GM10266 (cell line): ENCODE data around the gene ODF2.
"Not testable (repeated sequence)": the region's sequence is repeated elsewhere in the genome, so short reads cannot be mapped to it uniquely, and the experiment has no call there.

ENCODE experiments used
- DNase-seq: peaks from one replicate; pipeline ENCODE4 v3.0.0; 2012; ENCODE audit errors: extremely low spot score
- TF ChIP-seq, protein P1 (sequence below): IDR thresholded peaks from 2 replicates; pipeline ENCODE4 v1.5.1; 2012; ENCODE audit warnings: mild to moderate bottlenecking, low read depth; ENCODE audit not compliant: control insufficient read depth, insufficient read depth; ENCODE audit errors: missing control alignments

ODF2 gene

DNA sequence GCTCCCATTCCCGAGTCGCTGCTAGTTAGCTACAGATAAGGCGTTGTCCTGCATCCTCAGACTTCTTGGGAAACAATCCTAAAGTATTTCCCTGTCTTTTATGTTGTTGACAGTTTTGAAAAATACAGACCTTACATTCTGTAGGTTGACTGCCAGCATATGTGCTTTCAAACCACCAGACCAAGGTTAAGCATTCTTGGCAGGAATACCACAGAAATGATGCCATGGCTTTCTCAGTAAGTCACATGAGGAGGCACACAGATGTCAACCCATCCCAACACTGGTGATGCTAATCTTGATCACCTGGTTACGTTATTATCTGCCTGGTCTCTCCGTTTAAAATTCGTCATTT, 49.6 kb downstream of the ODF2 start:
- TF ChIP-seq, protein P1, sequence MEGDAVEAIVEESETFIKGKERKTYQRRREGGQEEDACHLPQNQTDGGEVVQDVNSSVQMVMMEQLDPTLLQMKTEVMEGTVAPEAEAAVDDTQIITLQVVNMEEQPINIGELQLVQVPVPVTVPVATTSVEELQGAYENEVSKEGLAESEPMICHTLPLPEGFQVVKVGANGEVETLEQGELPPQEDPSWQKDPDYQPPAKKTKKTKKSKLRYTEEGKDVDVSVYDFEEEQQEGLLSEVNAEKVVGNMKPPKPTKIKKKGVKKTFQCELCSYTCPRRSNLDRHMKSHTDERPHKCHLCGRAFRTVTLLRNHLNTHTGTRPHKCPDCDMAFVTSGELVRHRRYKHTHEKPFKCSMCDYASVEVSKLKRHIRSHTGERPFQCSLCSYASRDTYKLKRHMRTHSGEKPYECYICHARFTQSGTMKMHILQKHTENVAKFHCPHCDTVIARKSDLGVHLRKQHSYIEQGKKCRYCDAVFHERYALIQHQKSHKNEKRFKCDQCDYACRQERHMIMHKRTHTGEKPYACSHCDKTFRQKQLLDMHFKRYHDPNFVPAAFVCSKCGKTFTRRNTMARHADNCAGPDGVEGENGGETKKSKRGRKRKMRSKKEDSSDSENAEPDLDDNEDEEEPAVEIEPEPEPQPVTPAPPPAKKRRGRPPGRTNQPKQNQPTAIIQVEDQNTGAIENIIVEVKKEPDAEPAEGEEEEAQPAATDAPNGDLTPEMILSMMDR, result no peak
- no peak for DNase-seq

DNA sequence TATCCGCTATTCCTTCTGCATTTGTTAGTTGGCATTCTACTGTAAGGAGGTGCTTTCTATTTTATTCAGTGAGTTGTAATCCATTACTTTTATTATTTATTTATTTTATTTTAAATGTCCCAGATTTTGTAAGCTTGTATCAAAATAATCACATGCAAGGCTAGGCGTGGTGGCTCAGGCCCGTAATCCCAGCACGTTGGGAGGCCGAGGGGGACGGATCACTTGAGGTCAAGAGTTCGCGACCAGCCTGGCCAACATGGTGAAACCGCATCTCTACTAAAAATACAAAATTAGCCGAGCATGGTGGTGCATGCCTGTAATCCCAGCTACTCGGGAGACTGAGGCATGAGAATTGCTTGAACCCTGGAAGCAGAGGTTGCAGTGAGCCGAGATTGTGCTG, 50.1 kb downstream of the ODF2 start:
- not testable (repeated sequence) for DNase-seq

DNA sequence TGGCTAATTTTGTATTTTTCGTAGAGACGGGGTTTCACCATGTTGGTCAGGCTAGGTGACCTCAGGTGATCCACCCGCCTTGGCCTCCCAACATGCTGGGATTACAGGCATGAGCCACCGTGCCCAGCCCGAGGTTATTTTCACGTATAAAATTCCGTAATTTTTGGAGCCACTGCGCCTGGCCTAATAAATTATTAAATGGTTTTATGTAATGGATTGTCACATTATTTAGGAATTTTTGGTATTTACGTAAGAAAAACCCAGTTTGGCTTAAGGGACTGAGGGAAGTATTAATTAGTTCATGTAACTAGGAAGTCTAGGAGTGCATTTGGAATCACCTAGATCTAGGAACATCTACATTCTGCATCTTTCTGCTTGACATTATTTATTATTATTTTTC, 57.0 kb downstream of the ODF2 start:
- no peak for DNase-seq
- TF ChIP-seq, protein P1, result no peak

DNA sequence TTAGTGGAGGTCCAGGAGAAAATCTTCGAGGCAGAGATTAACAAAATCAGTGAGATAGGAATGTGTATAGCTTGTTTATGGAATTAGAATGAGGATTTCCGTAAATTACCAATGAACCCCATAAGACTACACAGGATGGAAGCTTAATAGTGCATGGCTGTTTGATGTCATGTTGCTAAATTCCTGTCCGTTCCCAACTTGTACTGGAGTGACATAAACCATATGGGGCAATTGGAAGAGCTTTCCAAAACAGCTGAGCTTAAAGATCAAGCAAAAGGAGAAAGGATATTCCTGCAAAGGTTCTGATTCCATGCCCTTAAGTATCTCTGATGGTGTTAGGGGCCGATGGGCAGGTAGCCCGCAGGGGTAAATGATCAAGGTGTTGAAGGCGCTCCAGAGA, 66.2 kb downstream of the ODF2 start:
- no peak for DNase-seq
- TF ChIP-seq, protein P1, result no peak

DNA sequence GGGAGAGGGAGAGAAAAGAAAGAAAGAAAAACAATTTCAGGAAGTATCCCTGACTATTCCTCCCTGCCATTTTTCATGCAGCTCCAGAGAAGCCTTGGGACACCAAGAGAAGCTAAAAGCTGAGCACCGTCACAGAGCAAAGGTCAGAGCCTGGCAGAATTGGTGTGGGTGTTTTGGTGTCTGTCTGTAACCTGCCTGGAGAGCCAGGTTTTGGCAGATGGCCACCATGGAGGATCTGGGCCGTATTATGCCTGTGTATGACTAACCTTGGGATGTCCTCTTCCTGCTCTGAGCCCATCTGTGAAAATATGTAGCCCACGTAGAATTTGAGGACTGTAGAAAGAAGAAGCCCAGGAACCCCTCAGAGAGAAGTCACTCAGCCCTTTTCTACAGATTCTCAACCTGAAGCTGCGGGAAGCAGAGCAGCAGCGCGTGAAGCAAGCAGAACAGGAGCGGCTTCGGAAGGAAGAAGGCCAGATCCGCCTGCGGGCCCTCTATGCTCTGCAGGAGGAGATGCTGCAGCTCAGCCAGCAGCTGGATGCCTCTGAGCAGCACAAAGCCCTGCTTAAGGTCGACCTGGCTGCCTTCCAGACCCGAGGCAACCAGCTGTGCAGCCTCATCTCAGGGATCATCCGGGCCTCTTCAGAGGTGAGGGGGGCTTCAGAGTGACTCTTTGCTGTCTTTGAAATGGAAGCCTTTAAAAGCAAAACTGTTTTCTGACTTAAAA, 67.6 kb downstream of the ODF2 start:
- TF ChIP-seq, protein P1, result no peak
- DNase-seq, result no peak

DNA sequence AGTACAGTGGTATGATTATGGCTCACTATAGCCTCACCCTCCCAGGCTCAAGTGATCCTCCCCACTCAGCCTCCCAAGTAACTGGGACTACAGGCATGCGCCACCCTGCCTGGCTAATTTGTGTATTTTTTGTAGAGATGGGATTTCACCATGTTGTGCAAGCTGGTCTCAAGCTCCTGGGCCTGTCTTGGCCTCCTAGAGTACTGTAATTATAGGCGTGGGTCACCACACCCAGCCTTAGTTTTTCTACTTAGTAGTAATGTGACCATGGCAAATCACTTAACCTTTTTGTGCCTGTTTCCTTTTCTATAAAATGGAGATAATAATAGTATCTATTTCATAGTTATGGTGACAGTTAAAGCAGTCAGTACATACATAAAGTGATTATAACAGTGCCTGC, 70.9 kb downstream of the ODF2 start:
- no peak for DNase-seq
- TF ChIP-seq, protein P1, result no peak

DNA sequence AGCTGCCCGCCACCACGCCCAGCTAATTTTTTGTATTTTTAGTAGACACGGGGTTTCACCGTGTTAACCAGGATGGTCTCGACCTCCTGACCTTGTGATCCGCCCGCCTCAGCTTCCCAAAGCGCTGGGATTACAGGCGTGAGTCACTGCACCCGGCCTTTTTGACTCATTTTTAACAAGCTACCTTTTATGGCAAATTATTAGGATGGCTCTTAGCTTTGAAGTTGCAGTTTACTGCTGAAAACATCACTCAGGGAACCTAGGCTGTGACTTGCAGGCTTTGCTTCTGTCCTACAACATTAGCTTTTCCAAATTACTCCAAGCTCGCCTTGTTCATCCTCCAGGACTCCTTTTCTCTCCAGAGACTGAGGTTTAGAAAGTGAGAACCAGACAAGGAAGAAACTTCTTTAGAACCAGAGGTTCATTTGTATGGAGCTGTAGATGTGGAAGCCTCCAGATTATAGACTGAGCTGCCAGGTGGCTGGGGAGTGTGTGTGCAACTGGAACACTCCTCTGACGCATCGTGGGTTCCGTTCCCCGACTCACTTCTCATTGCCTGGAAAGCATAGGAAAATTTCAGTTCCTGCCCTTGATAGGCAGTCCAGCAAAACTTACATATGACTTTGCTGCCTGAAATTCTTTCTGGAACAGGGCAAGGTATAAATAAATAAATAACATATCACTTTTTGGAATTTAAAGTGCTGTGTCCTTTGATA, 72.8 kb downstream of the ODF2 start:
- TF ChIP-seq, protein P1, result no peak
- DNase-seq, result no peak
